ENCODE measurements around the gene ANO2.

GRCh38 chr12:5534426-5535199 is 410.4 kb downstream of the ANO2 start:
- TF ChIP-seq CTCF (IDR thresholded peaks at IDR 0.05; ENCODE audit: poor library complexity, severe bottlenecking) (no peak), RAD21 (conservative IDR thresholded peaks at IDR 0.05) (no peak), EZH2 (IDR thresholded peaks at IDR 0.05; ENCODE audit: borderline replicate concordance, insufficient read depth, low read length, poor library complexity, severe bottlenecking) (no peak)

Data from neural cell (in vitro differentiated cells).